Measurements from ENCODE around the gene ARHGEF10L.

ARHGEF10L gene

GRCh38 chr1:17565461-17566252 is 26.2 kb downstream of the ARHGEF10L start:
- no peaks in the 10 kb centered on the region for H3K9me2 ChIP-seq (replicated peaks; ENCODE audit: control insufficient read depth, low read length)
- H3K4me3 ChIP-seq (ENCODE audit: low read length): no peak overlapping the region
- no peaks in the 10 kb centered on the region for H3K4me1 ChIP-seq (ENCODE audit: control insufficient read depth, low read length)
- TF ChIP-seq EZH2phosphoT487 (IDR thresholded peaks at IDR 0.05; ENCODE audit: borderline replicate concordance, low read length) (no peak), CTCF (IDR thresholded peaks at IDR 0.05; ENCODE audit: low read depth, low read length, poor library complexity, severe bottlenecking) (no peak)
- no peak overlapping the region for H3K27ac ChIP-seq (ENCODE audit: low read depth, low read length)
- no peaks in the 10 kb centered on the region for H4K20me1 ChIP-seq (ENCODE audit: control insufficient read depth, insufficient read depth, low read depth, low read length)
- no peaks in the 10 kb centered on the region for H3F3A ChIP-seq (ENCODE audit: control insufficient read depth, insufficient read depth)
- H3K36me3 ChIP-seq (ENCODE audit: control insufficient read depth, low read length): no peaks in the 10 kb centered on the region
- H3K4me2 ChIP-seq (ENCODE audit: low read length): no peak overlapping the region
- peaks cover 3% of the 10 kb centered on the region; the same call in 1 of the 2 replicates for H3K27me3 ChIP-seq (ENCODE audit: control insufficient read depth, low read length)
- H3K79me2 ChIP-seq (ENCODE audit: control insufficient read depth, low read length): no peaks in the 10 kb centered on the region
- H3K9me3 ChIP-seq (ENCODE audit: control insufficient read depth, insufficient read depth, low read length): no peaks in the 10 kb centered on the region

DNA sequence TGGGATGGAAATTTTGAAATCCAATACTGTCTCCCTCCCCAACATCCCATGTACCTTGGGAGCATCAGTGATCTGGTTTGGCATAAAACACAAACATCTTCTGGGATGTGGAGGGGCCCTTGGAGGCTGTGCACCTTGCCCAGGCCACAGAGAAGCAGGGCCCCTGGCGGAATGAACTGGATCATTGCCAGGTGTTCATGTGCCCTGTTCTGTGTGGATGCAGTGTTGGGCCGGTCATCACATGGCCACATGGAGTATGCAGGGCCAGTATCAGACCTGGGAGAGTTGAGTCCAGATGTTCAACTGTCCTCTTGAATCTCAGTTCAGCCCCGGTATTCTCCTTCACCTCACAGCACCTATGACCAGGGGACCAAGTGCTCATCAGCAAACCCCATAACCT is 26.9 kb downstream of the ARHGEF10L start:
- TF ChIP-seq EZH2phosphoT487 (IDR thresholded peaks at IDR 0.05; ENCODE audit: borderline replicate concordance, low read length) (no peak), CTCF (IDR thresholded peaks at IDR 0.05; ENCODE audit: low read depth, low read length, poor library complexity, severe bottlenecking) (no peak)

GRCh38 chr1:17566892-17567291 is 27.4 kb downstream of the ARHGEF10L start:
- H3K27me3 ChIP-seq (ENCODE audit: control insufficient read depth, low read length): peaks cover 3% of the 10 kb centered on the region; the same call in 1 of the 2 replicates
- no peak overlapping the region for H3K4me3 ChIP-seq (ENCODE audit: low read length)
- H3K9me2 ChIP-seq (replicated peaks; ENCODE audit: control insufficient read depth, low read length): no peaks in the 10 kb centered on the region
- TF ChIP-seq EZH2phosphoT487 (IDR thresholded peaks at IDR 0.05; ENCODE audit: borderline replicate concordance, low read length) (no peak), CTCF (IDR thresholded peaks at IDR 0.05; ENCODE audit: low read depth, low read length, poor library complexity, severe bottlenecking) (no peak)
- H3K9me3 ChIP-seq (ENCODE audit: control insufficient read depth, insufficient read depth, low read length): no peaks in the 10 kb centered on the region
- H3K4me1 ChIP-seq (ENCODE audit: control insufficient read depth, low read length): no peaks in the 10 kb centered on the region
- no peaks in the 10 kb centered on the region for H3F3A ChIP-seq (ENCODE audit: control insufficient read depth, insufficient read depth)
- no peak overlapping the region for H3K27ac ChIP-seq (ENCODE audit: low read depth, low read length)
- no peaks in the 10 kb centered on the region for H3K36me3 ChIP-seq (ENCODE audit: control insufficient read depth, low read length)
- H4K20me1 ChIP-seq (ENCODE audit: control insufficient read depth, insufficient read depth, low read depth, low read length): no peaks in the 10 kb centered on the region
- H3K79me2 ChIP-seq (ENCODE audit: control insufficient read depth, low read length): no peaks in the 10 kb centered on the region
- no peak overlapping the region for H3K4me2 ChIP-seq (ENCODE audit: low read length)

More for the DNA sequence above, 26.9 kb downstream of the ARHGEF10L start:
- no peaks in the 10 kb centered on the region for H3K4me1 ChIP-seq (ENCODE audit: control insufficient read depth, low read length)
- H3K4me3 ChIP-seq (ENCODE audit: low read length): no peak overlapping the region
- no peaks in the 10 kb centered on the region for H3K9me2 ChIP-seq (replicated peaks; ENCODE audit: control insufficient read depth, low read length)
- no peaks in the 10 kb centered on the region for H3K36me3 ChIP-seq (ENCODE audit: control insufficient read depth, low read length)
- no peaks in the 10 kb centered on the region for H3F3A ChIP-seq (ENCODE audit: control insufficient read depth, insufficient read depth)
- H3K27me3 ChIP-seq (ENCODE audit: control insufficient read depth, low read length): peaks cover 3% of the 10 kb centered on the region; the same call in 1 of the 2 replicates
- no peaks in the 10 kb centered on the region for H3K79me2 ChIP-seq (ENCODE audit: control insufficient read depth, low read length)
- no peaks in the 10 kb centered on the region for H4K20me1 ChIP-seq (ENCODE audit: control insufficient read depth, insufficient read depth, low read depth, low read length)
- no peaks in the 10 kb centered on the region for H3K9me3 ChIP-seq (ENCODE audit: control insufficient read depth, insufficient read depth, low read length)
- no peak overlapping the region for H3K27ac ChIP-seq (ENCODE audit: low read depth, low read length)
- no peak overlapping the region for H3K4me2 ChIP-seq (ENCODE audit: low read length)

Measured in DOHH2 (cell line).